Astrocyte of the spinal cord (primary cell): ENCODE measurements around the gene SMARCC1.

Source experiments
- DNase-seq: peaks from one replicate; pipeline ENCODE4 v3.0.0; 2011; ENCODE audit warnings: low read depth, low spot score
- H3K4me3 ChIP-seq: 2 replicates; pipeline ENCODE4 v1.5.1; 2011; ENCODE audit warnings: low read depth, mild to moderate bottlenecking, low read length, moderate library complexity
- in situ Hi-C: cut with HindIII; loops from 2 replicates; pipeline ENCODE4 v1.10.0; 2017; ENCODE audit warnings: low sequenced_read_pairs
- TF ChIP-seq, protein P1 (sequence below): IDR thresholded peaks from 2 replicates; pipeline ENCODE4 v1.5.1; 2012; ENCODE audit warnings: low read depth, mild to moderate bottlenecking, low read length, inconsistent platforms

Gene SMARCC1

GRCh38 chr3:47630810-47631209 is 150.9 kb downstream of the SMARCC1 start:
- in situ Hi-C loops = no loop called here

GRCh38 chr3:47629770-47630169 is 151.9 kb downstream of the SMARCC1 start:
- in situ Hi-C loops = no loop called here
- H3K4me3 ChIP-seq = no peak overlapping the region
- DNase-seq = no peak
- TF ChIP-seq, protein P1, sequence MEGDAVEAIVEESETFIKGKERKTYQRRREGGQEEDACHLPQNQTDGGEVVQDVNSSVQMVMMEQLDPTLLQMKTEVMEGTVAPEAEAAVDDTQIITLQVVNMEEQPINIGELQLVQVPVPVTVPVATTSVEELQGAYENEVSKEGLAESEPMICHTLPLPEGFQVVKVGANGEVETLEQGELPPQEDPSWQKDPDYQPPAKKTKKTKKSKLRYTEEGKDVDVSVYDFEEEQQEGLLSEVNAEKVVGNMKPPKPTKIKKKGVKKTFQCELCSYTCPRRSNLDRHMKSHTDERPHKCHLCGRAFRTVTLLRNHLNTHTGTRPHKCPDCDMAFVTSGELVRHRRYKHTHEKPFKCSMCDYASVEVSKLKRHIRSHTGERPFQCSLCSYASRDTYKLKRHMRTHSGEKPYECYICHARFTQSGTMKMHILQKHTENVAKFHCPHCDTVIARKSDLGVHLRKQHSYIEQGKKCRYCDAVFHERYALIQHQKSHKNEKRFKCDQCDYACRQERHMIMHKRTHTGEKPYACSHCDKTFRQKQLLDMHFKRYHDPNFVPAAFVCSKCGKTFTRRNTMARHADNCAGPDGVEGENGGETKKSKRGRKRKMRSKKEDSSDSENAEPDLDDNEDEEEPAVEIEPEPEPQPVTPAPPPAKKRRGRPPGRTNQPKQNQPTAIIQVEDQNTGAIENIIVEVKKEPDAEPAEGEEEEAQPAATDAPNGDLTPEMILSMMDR = no peak

More at GRCh38 chr3:47630810-47631209, 150.9 kb downstream of the SMARCC1 start:
- DNase-seq = no peak
- no peak overlapping the region for H3K4me3 ChIP-seq
- TF ChIP-seq, protein P1 = no peak

DNA sequence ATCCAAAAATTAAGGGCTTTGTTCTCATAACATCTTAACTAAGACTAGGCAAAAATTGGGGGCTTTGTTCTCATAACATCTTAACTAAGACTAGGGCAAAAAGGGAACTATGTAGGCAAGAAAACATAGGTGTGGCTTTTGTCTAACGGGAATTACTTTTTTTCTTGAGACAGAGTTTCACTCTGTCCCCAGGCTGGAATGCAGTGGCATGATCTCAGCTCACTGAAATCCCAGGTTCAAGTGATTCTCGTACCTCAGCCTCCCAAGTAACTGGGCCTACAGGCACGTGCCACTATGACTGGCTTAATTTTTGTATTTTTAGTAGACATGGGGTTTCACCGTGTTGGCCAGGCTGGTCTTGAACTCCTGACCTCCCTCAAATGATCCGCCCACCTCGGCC is 153.3 kb downstream of the SMARCC1 start:
- in situ Hi-C loops = no loop called here
- TF ChIP-seq, protein P1 = no peak
- no peak overlapping the region for H3K4me3 ChIP-seq
- DNase-seq = no peak

DNA sequence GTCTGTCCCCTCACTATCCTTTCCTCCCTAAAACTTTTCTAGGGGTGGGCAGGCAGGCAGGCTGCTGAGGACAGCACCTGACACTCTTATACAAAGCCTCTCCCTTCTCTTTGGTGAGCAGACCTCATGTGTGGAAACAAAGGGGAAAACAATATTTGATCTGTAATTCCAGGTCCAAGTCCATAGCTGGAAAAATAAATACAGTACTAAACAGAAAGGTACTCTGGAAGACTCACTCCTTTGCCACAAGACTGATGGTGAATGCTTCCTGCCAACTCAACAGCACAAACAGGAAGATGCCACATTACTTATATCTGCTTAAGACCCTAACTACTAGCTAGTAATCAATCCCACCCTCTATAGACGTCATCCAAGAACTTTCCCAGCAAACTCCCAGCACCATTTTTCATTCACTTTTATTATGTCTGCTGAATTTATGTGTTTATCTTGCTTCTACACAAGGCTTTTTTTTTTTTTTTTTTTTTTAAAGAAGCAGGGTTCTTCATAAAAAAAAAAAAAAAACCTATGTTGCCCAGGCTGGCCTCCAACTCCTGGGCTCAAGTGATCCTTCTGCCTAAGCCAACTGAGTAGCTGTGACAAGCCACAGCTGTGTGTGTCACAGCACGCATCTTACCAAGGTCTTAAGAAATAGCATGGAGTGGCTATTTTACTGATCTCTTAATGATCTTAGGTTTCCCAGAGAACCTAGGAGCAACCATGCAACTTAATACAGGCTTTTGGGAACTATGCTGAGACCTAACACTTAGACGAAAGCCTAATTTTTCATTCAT is 158.8 kb downstream of the SMARCC1 start:
- in situ Hi-C loops = no loop called here
- TF ChIP-seq, protein P1 = no peak
- DNase-seq = no peak
- H3K4me3 ChIP-seq = no peak overlapping the region

GRCh38 chr3:47617086-47618010 is 164.3 kb downstream of the SMARCC1 start:
- in situ Hi-C loops = no loop called here
- DNase-seq = peak; percentile 70
- TF ChIP-seq, protein P1 = no peak
- H3K4me3 ChIP-seq = no peak overlapping the region

DNA sequence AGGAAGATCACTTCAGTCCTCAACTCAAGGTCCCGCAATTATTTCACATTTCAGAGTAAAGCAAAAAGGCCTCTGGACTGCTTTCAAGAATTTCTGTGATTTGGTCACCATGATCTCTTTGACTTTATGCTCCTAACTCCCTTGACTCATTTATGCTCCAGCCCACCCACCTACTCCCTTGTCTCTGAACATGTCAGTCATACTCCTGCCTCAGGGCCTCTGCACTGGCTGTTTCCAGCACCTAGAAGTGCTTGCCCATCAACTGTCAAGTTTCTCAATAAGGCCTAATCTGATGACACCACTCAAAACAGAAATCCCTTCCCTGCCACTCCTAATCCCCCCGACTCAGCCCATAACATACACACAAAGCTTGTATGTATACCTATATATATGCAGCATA is 166.9 kb downstream of the SMARCC1 start:
- DNase-seq = no peak
- in situ Hi-C loops = no loop called here
- H3K4me3 ChIP-seq = no peak overlapping the region
- TF ChIP-seq, protein P1 = no peak
